GM21723 (cell line): ENCODE results near the gene FRAT1.

Experiments used
- ATAC-seq: cut with Tn5 transposase; IDR thresholded peaks from one replicate; pipeline ENCODE4 v1.9.1; 2021; ENCODE audit warnings: mild to moderate bottlenecking, moderate library complexity; ENCODE audit not compliant: unreplicated experiment

Gene FRAT1

GRCh38 chr10:97363071-97363470 lies 44.0 kb downstream of the FRAT1 start:
- ATAC-seq, result no peak

DNA sequence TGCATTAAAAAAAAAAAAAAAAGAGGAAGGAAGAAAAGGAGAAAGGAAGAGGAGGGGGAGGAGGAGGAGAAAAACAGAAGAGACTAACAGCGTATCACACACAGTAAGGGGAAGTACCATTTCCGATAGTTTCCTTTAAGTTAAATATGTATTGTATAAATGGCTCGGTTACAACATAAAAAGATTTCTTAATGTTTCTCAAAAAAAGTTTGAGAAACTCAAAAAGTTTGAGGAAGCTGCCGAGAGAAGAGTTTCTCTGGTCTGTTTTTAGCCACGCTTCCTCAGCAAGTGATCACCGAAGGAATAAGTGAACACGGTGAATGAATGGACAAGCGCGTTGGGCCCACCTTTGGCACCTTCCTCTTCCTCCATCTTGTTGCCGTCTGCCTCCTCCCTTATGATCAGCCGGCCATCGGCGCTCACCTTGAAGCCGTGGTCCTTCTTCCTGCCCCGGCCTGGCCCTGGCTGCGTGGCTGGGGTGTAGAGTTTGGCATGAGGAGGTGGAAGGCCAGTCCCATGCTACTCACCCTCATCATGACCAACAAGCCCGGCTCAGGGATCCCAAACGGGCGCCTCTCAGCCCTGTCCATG lies 46.8 kb downstream of the FRAT1 start:
- no peak for ATAC-seq

DNA sequence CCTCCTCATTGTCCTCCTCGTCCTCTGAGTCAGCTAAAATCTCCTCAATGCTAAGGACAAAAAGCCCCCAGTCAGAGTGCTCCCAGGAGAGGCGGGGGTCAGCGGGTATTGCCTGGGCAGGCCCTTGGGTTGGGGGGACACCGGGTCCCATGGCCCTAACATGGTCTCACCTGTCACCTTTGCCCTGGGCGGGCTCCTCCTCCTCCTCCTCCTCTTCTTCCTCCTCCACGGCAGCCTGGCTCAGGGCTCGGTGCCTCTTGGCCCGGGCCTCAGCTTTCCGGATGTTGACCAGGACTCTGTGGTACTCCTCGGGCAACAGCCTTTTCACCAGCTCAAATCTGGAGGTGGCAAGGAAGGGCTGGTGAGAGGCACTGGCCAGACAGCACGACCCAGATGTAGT lies 47.5 kb downstream of the FRAT1 start:
- ATAC-seq, result no peak

GRCh38 chr10:97367126-97367649 lies 48.1 kb downstream of the FRAT1 start:
- ATAC-seq, result no peak
